CD8-positive, alpha-beta memory T cell (primary cell): ENCODE data around the gene STX11. TPM values are rescaled to one million over a fixed set of nuclear protein-coding genes. Genes with fewer than 3 reads are reported as not detected.
A peak's percentile ranks its signal among the peaks of the same experiment; 100 is the strongest.
"Not testable (repeated sequence)": the region's sequence is repeated elsewhere in the genome, so short reads cannot be mapped to it uniquely, and the experiment has no call there.

Source experiments
- CTCF ChIA-PET: fragments of 350-600 bp; sonication (Branson Sonifier 250); formaldehyde crosslinking; loops from one replicate; lab custom pipeline; 2021; ENCODE audit warnings: antibody characterized with exemption; lab: Charles Lee
- POLR2A ChIA-PET: fragments of 350-600 bp; sonication (Branson Sonifier 250); formaldehyde crosslinking; loops from one replicate; lab custom pipeline; 2021; ENCODE audit warnings: antibody characterized with exemption; lab: Charles Lee
- DNase-seq, 5 donors: peaks; one replicate each; pipeline versions ENCODE4 v3.0.0 to v3.0.0-alpha.2; 2020 to 2022; ENCODE audit warnings: mixed read lengths in 1 of 5
- H3K27ac ChIP-seq: one replicate; pipeline ENCODE4 v1.7.0; 2013; ENCODE audit warnings: low read depth, mild to moderate bottlenecking, low read length, moderate library complexity
- H3K27me3 ChIP-seq: 2 replicates; pipeline ENCODE4 v1.7.0; 2013; ENCODE audit warnings: low read length, mild to moderate bottlenecking; ENCODE audit not compliant: insufficient read depth, poor library complexity, severe bottlenecking
- H3K36me3 ChIP-seq: 2 replicates; pipeline ENCODE4 v1.7.0; 2013; ENCODE audit warnings: mild to moderate bottlenecking, low read length, moderate library complexity; ENCODE audit not compliant: insufficient read depth
- H3K4me1 ChIP-seq: 2 replicates; pipeline ENCODE4 v1.7.0; 2013; ENCODE audit warnings: mild to moderate bottlenecking, low read length, moderate library complexity; ENCODE audit not compliant: insufficient read depth
- H3K4me3 ChIP-seq: 2 replicates; pipeline ENCODE4 v1.7.0; 2013; ENCODE audit warnings: mild to moderate bottlenecking, low read length
- H3K9me3 ChIP-seq: 2 replicates; pipeline ENCODE4 v1.7.0; 2013; ENCODE audit warnings: mild to moderate bottlenecking, low read length
- H3K27ac Mint-ChIP-seq, 8 donors: one replicate each; pipeline ENCODE4 v1.8.0; 2020 to 2021; ENCODE audit warnings: mixed read lengths in 8 of 8, mild to moderate bottlenecking in 6 of 8, inconsistent platforms in 3 of 8, moderate library complexity in 3 of 8
- H3K27me3 Mint-ChIP-seq, 2 donors: one replicate each; pipeline ENCODE4 v1.8.0; 2020 to 2021; ENCODE audit warnings: mixed read lengths in 2 of 2, mild to moderate bottlenecking in 1 of 2, moderate library complexity in 1 of 2
- H3K36me3 Mint-ChIP-seq, 3 donors: one replicate each; pipeline ENCODE4 v1.8.0; 2020 to 2021; ENCODE audit warnings: mixed read lengths in 3 of 3, inconsistent platforms in 1 of 3, mild to moderate bottlenecking in 1 of 3
- H3K4me1 Mint-ChIP-seq, 3 donors: one replicate each; pipeline ENCODE4 v1.8.0; 2020 to 2021; ENCODE audit warnings: mixed read lengths in 3 of 3, inconsistent platforms in 1 of 3, mild to moderate bottlenecking in 1 of 3
- H3K4me3 Mint-ChIP-seq, 7 donors: one replicate each; pipeline ENCODE4 v1.8.0; 2020 to 2021; ENCODE audit warnings: mixed read lengths in 7 of 7, mild to moderate bottlenecking in 6 of 7, moderate library complexity in 4 of 7, inconsistent platforms in 2 of 7
- H3K9me3 Mint-ChIP-seq, 5 donors: one replicate each; pipeline ENCODE4 v1.8.0; 2020 to 2022; ENCODE audit warnings: mixed read lengths in 5 of 5, mild to moderate bottlenecking in 3 of 5, moderate library complexity in 2 of 5, inconsistent platforms in 1 of 5
- polyA plus RNA-seq: library from polyadenylated mRNA; unstranded; fragments of 300-500 nt; fragmentation: Illumina TruSeq; gene quantifications from one replicate; pipeline ENCODE4 v1.2.3, GENCODE V29; 2021
- total RNA-seq, 2 experiments: library from RNA; stranded (reverse); gene quantifications; one replicate each; pipeline ENCODE4 v1.2.3, GENCODE V29; 2021

STX11 gene
- total and polyA plus RNA-seq, 3 experiments from 2014 or later: 16.7 to 30.0 (median 29.2) TPM

DNA sequence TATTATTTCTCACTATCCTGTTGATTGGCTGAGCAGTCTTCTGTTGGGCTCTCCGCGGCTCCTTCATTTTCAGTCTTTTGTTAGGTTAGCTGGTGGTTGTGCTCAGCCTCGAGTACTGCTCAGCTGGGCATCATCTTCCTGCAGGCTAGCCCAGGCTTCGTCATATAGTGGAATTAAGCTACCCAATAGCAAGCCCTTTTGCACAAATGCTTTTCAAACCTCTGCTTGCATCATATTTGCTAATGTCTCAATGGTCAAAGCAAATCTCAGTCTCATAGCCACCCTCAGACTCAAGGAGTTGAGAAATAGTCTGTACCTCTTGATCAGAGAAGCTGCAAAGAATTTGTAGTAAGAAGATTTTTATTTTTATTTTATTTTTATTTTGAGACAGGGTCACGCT, 23.7 kb downstream of the STX11 start:
- DNase-seq: no peak
- no peaks in the 10 kb centered on the region for H3K36me3 ChIP-seq
- H3K9me3 Mint-ChIP-seq: no peaks in the 10 kb centered on the region
- ChIA-PET POLR2A (no interaction called here), CTCF (interaction anchor here (0.8 kb wide), 1 partner anchor 187 kb away, joined by 3 read pairs; no protein-coding TSS in a partner anchor)
- no peaks in the 10 kb centered on the region for H3K4me1 ChIP-seq
- H3K4me1 Mint-ChIP-seq: peaks cover 11 to 24% (median 23%) of the 10 kb centered on the region in 3 donors
- H3K4me3 Mint-ChIP-seq: no peak overlapping the region
- no peak overlapping the region for H3K27ac Mint-ChIP-seq
- no peak overlapping the region for H3K4me3 ChIP-seq
- peaks cover 13 to 41% (median 22%) of the 10 kb centered on the region in 3 donors for H3K36me3 Mint-ChIP-seq
- no peaks in the 10 kb centered on the region for H3K9me3 ChIP-seq
- H3K27me3 Mint-ChIP-seq: no peaks in the 10 kb centered on the region
- H3K27ac ChIP-seq: no peak overlapping the region
- H3K27me3 ChIP-seq: no peaks in the 10 kb centered on the region

DNA sequence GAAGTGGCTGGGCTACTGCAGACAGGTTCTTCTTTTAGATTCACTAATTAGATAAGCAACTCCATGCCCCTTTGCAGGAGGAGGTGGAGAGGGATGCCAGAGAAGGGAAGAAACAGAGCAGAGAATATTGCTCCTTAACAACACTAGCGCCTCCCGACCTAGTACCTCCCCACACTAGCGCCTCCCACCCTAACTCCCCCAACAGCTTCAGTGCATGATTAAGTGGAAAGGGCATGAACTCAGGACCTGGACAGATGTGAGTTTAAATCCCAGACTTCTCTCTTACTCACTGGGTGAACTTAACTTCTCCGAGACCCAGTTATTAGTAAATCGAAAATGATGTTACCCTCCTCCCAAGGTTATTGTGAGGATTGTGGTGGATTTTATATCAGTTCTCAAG, 25.7 kb downstream of the STX11 start:
- Mint-ChIP-seq H3K36me3 (peaks cover 7 to 27% (median 20%) of the 10 kb centered on the region in 3 donors), H3K4me1 (peaks cover 26 to 40% (median 38%) of the 10 kb centered on the region in 3 donors)

GRCh38 chr6:144177726-144178125, 27.4 kb downstream of the STX11 start:
- H3K4me3 ChIP-seq: no peak overlapping the region
- no peaks in the 10 kb centered on the region for H3K9me3 Mint-ChIP-seq
- H3K27ac ChIP-seq: no peak overlapping the region
- H3K4me1 Mint-ChIP-seq: peaks cover 32 to 49% (median 47%) of the 10 kb centered on the region in 3 donors
- H3K4me3 Mint-ChIP-seq: no peak overlapping the region
- H3K4me1 ChIP-seq: peaks cover 5% of the 10 kb centered on the region
- peaks cover 0 to 16% (median 15%) of the 10 kb centered on the region in 3 donors for H3K36me3 Mint-ChIP-seq
- no peaks in the 10 kb centered on the region for H3K36me3 ChIP-seq
- no peak for DNase-seq
- H3K27ac Mint-ChIP-seq: no peak overlapping the region
- H3K27me3 Mint-ChIP-seq: no peaks in the 10 kb centered on the region
- POLR2A ChIA-PET: no interaction called here
- H3K27me3 ChIP-seq: no peaks in the 10 kb centered on the region
- H3K9me3 ChIP-seq: no peaks in the 10 kb centered on the region
- CTCF ChIA-PET: no interaction called here

More for the DNA sequence above, 25.7 kb downstream of the STX11 start:
- no peaks in the 10 kb centered on the region for H3K27me3 Mint-ChIP-seq
- Histone ChIP-seq H3K27ac (no peak overlapping the region), H3K27me3 (no peaks in the 10 kb centered on the region), H3K36me3 (no peaks in the 10 kb centered on the region), H3K9me3 (no peaks in the 10 kb centered on the region), H3K4me3 (no peak overlapping the region), H3K4me1 (peaks cover 5% of the 10 kb centered on the region)
- no peak overlapping the region for H3K27ac Mint-ChIP-seq
- no peak overlapping the region for H3K4me3 Mint-ChIP-seq
- no peaks in the 10 kb centered on the region for H3K9me3 Mint-ChIP-seq
- no peak for DNase-seq
- ChIA-PET CTCF (no interaction called here), POLR2A (no interaction called here)

DNA sequence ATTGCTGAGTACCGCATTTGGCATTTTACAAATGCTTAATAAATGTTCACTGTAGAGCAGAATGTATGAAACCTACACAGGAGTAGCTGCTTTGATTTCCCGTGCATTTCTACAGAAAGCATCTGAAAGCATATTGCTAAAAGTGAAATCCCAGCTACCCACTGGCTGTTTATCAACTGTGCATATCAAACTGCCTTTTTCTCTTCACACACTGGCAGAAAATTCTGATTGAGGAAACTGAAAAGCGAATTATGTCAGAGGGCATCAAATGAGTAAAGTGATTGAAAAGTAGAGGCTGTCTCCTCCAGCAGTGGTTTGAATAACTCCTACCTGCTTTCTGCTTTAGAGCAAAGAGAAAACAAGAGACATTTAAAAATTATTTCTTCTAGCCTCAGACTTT, 28.0 kb downstream of the STX11 start:
- no peaks in the 10 kb centered on the region for H3K9me3 Mint-ChIP-seq
- Histone ChIP-seq H3K4me1 (peaks cover 5% of the 10 kb centered on the region), H3K36me3 (no peaks in the 10 kb centered on the region), H3K27me3 (no peaks in the 10 kb centered on the region), H3K9me3 (no peaks in the 10 kb centered on the region), H3K27ac (no peak overlapping the region), H3K4me3 (no peak overlapping the region)
- peaks cover 34 to 52% (median 49%) of the 10 kb centered on the region in 3 donors for H3K4me1 Mint-ChIP-seq
- H3K4me3 Mint-ChIP-seq: no peak overlapping the region
- H3K36me3 Mint-ChIP-seq: peaks cover 0 to 14% (median 13%) of the 10 kb centered on the region in 3 donors
- no peaks in the 10 kb centered on the region for H3K27me3 Mint-ChIP-seq
- ChIA-PET CTCF (no interaction called here), POLR2A (no interaction called here)
- H3K27ac Mint-ChIP-seq: peak overlapping the region in 1 of 8 donors; percentile 17
- DNase-seq: no peak

- no peak for DNase-seq
- ChIA-PET CTCF (no interaction called here), POLR2A (interaction anchor here (0.5 kb wide), 1 partner anchor 14 kb away, joined by 3 read pairs; no protein-coding TSS in a partner anchor)
- Histone ChIP-seq H3K4me1 (peaks cover 5% of the 10 kb centered on the region), H3K27ac (no peak overlapping the region), H3K9me3 (no peaks in the 10 kb centered on the region), H3K36me3 (no peaks in the 10 kb centered on the region), H3K27me3 (no peaks in the 10 kb centered on the region), H3K4me3 (no peak overlapping the region)
- H3K36me3 Mint-ChIP-seq: peaks cover 0 to 11% (median 10%) of the 10 kb centered on the region in 3 donors
- H3K9me3 Mint-ChIP-seq: no peaks in the 10 kb centered on the region
- H3K27me3 Mint-ChIP-seq: no peaks in the 10 kb centered on the region
- H3K4me1 Mint-ChIP-seq: peaks cover 33 to 55% (median 55%) of the 10 kb centered on the region in 3 donors
- H3K4me3 Mint-ChIP-seq: peak overlapping the region in 4 of 7 donors; percentile 9 to 57 (median 35)
- peak overlapping the region in 7 of 8 donors; percentile 2 to 77 (median 43) for H3K27ac Mint-ChIP-seq
These were observed 28.9 kb downstream of the STX11 start for GRCh38 chr6:144179237-144179636.

- Mint-ChIP-seq H3K4me3 (peak overlapping the region; percentile 2 to 57 (median 14)), H3K9me3 (no peaks in the 10 kb centered on the region), H3K4me1 (peaks cover 33 to 55% (median 55%) of the 10 kb centered on the region in 3 donors), H3K27ac (peak overlapping the region in 6 of 8 donors; percentile 2 to 81 (median 21)), H3K27me3 (no peaks in the 10 kb centered on the region), H3K36me3 (peaks cover 0 to 11% (median 8%) of the 10 kb centered on the region in 3 donors)
- POLR2A ChIA-PET: no interaction called here
- Histone ChIP-seq H3K4me1 (peaks cover 5% of the 10 kb centered on the region), H3K27me3 (no peaks in the 10 kb centered on the region), H3K9me3 (no peaks in the 10 kb centered on the region), H3K36me3 (no peaks in the 10 kb centered on the region), H3K4me3 (no peak overlapping the region), H3K27ac (no peak overlapping the region)
- CTCF ChIA-PET: no interaction called here
- no peak for DNase-seq
These were observed 29.5 kb downstream of the STX11 start for GRCh38 chr6:144179828-144180227.

DNA sequence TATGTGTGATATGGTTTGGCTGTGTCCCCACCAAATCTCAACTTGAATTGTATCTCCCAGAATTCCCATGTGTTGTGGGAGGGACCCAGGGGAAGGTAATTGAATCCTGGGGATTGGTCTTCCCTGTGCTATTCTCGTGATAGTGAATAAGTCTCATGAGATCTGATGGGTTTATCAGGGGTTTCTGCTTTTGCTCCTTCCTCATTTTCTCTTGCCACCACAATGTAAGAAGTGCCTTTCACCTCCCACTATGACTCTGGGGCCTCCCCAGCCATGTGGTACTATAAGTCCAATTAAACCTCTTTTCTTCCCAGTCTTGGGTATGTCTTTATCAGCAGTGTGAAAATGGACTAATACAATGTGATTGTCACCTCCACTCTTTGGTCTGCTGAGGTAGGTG, 30.0 kb downstream of the STX11 start:
- H3K4me3 ChIP-seq, H3K9me3 ChIP-seq, DNase-seq, H3K36me3 ChIP-seq, H3K9me3 Mint-ChIP-seq, POLR2A ChIA-PET, H3K4me3 Mint-ChIP-seq, H3K27ac ChIP-seq, H3K4me1 ChIP-seq, H3K27me3 Mint-ChIP-seq, H3K27me3 ChIP-seq, CTCF ChIA-PET: not testable (repeated sequence)
- peaks cover 0 to 12% (median 9%) of the 10 kb centered on the region in 3 donors for H3K36me3 Mint-ChIP-seq
- peak overlapping the region in 4 of 8 donors; percentile 2 to 37 (median 24) for H3K27ac Mint-ChIP-seq
- H3K4me1 Mint-ChIP-seq: peaks cover 34 to 55% (median 55%) of the 10 kb centered on the region in 3 donors

DNA sequence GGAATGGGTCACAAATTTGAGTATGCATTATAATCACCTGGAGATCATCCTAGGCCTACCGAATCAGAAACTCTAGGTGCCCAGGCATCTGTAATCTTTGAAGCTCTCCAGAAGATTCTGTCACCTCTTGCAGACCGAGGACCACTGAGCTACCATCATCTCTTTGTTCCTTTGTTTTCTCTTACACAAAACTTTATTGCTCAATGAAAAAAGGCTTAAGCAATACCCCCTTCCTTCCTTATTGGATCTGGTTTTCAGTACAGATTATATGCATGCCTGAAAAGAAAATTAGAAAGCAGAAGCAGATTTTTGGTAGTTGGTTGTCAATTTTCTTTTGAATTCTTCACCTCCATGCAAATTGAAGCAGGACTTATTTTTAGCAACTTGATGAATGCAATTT, 31.3 kb downstream of the STX11 start:
- CTCF ChIA-PET: interaction anchor here (1.0 kb wide), 1 partner anchor 17 kb away, joined by 3 read pairs; no protein-coding TSS in a partner anchor
- Histone ChIP-seq H3K27ac (no peak overlapping the region), H3K4me1 (peaks cover 5% of the 10 kb centered on the region), H3K4me3 (no peak overlapping the region), H3K36me3 (no peaks in the 10 kb centered on the region), H3K9me3 (no peaks in the 10 kb centered on the region), H3K27me3 (no peaks in the 10 kb centered on the region)
- no peak for DNase-seq
- POLR2A ChIA-PET: interaction anchor here (0.7 kb wide), 1 partner anchor 8 kb away, joined by 13 read pairs; no protein-coding TSS in a partner anchor
- H3K36me3 Mint-ChIP-seq: peaks cover 0 to 14% (median 11%) of the 10 kb centered on the region in 3 donors
- H3K27ac Mint-ChIP-seq: peak overlapping the region in 2 of 8 donors; percentile 55 to 64
- H3K4me1 Mint-ChIP-seq: peaks cover 35 to 55% (median 54%) of the 10 kb centered on the region in 3 donors
- no peak overlapping the region for H3K4me3 Mint-ChIP-seq
- no peaks in the 10 kb centered on the region for H3K27me3 Mint-ChIP-seq
- peaks cover 0 to 1% (median 0%) of the 10 kb centered on the region in 5 donors for H3K9me3 Mint-ChIP-seq
